Activated CD4-positive, alpha-beta T cell treated with anti-CD3 and anti-CD28 coated beads for 24 hours (primary cell): ENCODE measurements around the gene RFT1.

ENCODE experiments used
- DNase-seq, 2 donors: peaks; one replicate each; pipeline ENCODE4 v3.0.0-alpha.2; 2020; ENCODE audit warnings: low read depth in 2 of 2

Gene RFT1

GRCh38 chr3:53150247-53151085 lies 20.2 kb upstream of the RFT1 start:
- DNase-seq = no peak

GRCh38 chr3:53149699-53150098 lies 19.5 kb upstream of the RFT1 start:
- DNase-seq = no peak

- no peak for DNase-seq
Measured at GRCh38 chr3:53149006-53149690, 18.9 kb upstream of the RFT1 start.

- DNase-seq = no peak
Measured at GRCh38 chr3:53147903-53148400, 17.7 kb upstream of the RFT1 start.

GRCh38 chr3:53147151-53147902 lies 17.1 kb upstream of the RFT1 start:
- DNase-seq = no peak

- no peak for DNase-seq
Measured at GRCh38 chr3:53146319-53146891, 16.2 kb upstream of the RFT1 start.

- no peak for DNase-seq
Measured at GRCh38 chr3:53145713-53146080, 15.5 kb upstream of the RFT1 start.

GRCh38 chr3:53144862-53145712 lies 14.9 kb upstream of the RFT1 start:
- DNase-seq = no peak

GRCh38 chr3:53144446-53144845 lies 14.2 kb upstream of the RFT1 start:
- DNase-seq = no peak

- no peak for DNase-seq
Measured at GRCh38 chr3:53142986-53143385, 12.8 kb upstream of the RFT1 start.

- DNase-seq = no peak
Measured at GRCh38 chr3:53140847-53141845, 10.9 kb upstream of the RFT1 start.

- no peak for DNase-seq
Measured at GRCh38 chr3:53139906-53140846, 9.9 kb upstream of the RFT1 start.

- DNase-seq = no peak
Measured at GRCh38 chr3:53137835-53138446, 7.7 kb upstream of the RFT1 start.

GRCh38 chr3:53137221-53137620 lies 7.0 kb upstream of the RFT1 start:
- DNase-seq = no peak

- peak; percentile 26 to 45 for DNase-seq
Measured at GRCh38 chr3:53134631-53135232, 4.5 kb upstream of the RFT1 start.

GRCh38 chr3:53132347-53132746 lies 2.1 kb upstream of the RFT1 start:
- DNase-seq = no peak

GRCh38 chr3:53131096-53131495 lies 861 bp upstream of the RFT1 start:
- DNase-seq = no peak

GRCh38 chr3:53129344-53129743 lies 891 bp downstream of the RFT1 start:
- no peak for DNase-seq
